Measurements from ENCODE around the gene DHRS13.

Gene DHRS13

GRCh38 chr17:28929787-28930186 lies 26.9 kb upstream of the DHRS13 start:
- Histone ChIP-seq H3K9me2 (replicated peaks; ENCODE audit: insufficient read depth, low read length) (no peaks in the 10 kb centered on the region), H3K9ac (ENCODE audit: low read length) (no peak overlapping the region), H3K4me3 (ENCODE audit: low read length) (no peak overlapping the region), H3K36me3 (replicated peaks; ENCODE audit: insufficient read depth, low read length) (no peaks in the 10 kb centered on the region), H4K20me1 (ENCODE audit: insufficient read depth, low read length) (peaks cover 14% of the 10 kb centered on the region), H3K79me2 (ENCODE audit: low read length) (peaks cover 98% of the 10 kb centered on the region), H3F3A (ENCODE audit: insufficient read depth, low read length) (peaks cover 15% of the 10 kb centered on the region), H2AFZ (ENCODE audit: low read length) (no peak overlapping the region), H3K4me2 (ENCODE audit: low read depth, low read length) (no peak overlapping the region), H3K4me1 (ENCODE audit: low read length) (peaks cover 26% of the 10 kb centered on the region), H3K27ac (ENCODE audit: low read length) (no peak overlapping the region), H3K9me3 (replicated peaks; ENCODE audit: insufficient read depth, low read length) (no peaks in the 10 kb centered on the region), H3K27me3 (replicated peaks; ENCODE audit: insufficient read depth, low read length) (no peaks in the 10 kb centered on the region)
- no peak for TF ChIP-seq EZH2 (optimal IDR thresholded peaks at IDR 0.05; ENCODE audit: low read depth, low read length)
- DNase-seq: no peak

GRCh38 chr17:28928061-28928460 lies 25.2 kb upstream of the DHRS13 start:
- TF ChIP-seq EZH2phosphoT487 (IDR thresholded peaks at IDR 0.05; ENCODE audit: low read length): no peak
- no peak for TF ChIP-seq CTCF (IDR thresholded peaks at IDR 0.05; ENCODE audit: low read length)
- TF ChIP-seq EZH2 (optimal IDR thresholded peaks at IDR 0.05; ENCODE audit: low read depth, low read length): no peak
- Histone ChIP-seq H3K4me3 (ENCODE audit: low read length) (no peak overlapping the region), H3K9me3 (replicated peaks; ENCODE audit: insufficient read depth, low read length) (no peaks in the 10 kb centered on the region), H3K9ac (ENCODE audit: low read length) (no peak overlapping the region), H3K27me3 (replicated peaks; ENCODE audit: insufficient read depth, low read length) (no peaks in the 10 kb centered on the region), H4K20me1 (ENCODE audit: insufficient read depth, low read length) (peaks cover 18% of the 10 kb centered on the region), H3K4me1 (ENCODE audit: low read length) (peaks cover 26% of the 10 kb centered on the region), H3F3A (ENCODE audit: insufficient read depth, low read length) (peaks cover 15% of the 10 kb centered on the region), H3K4me2 (ENCODE audit: low read depth, low read length) (no peak overlapping the region), H3K27ac (ENCODE audit: low read length) (no peak overlapping the region), H2AFZ (ENCODE audit: low read length) (no peak overlapping the region), H3K9me2 (replicated peaks; ENCODE audit: insufficient read depth, low read length) (no peaks in the 10 kb centered on the region), H3K36me3 (replicated peaks; ENCODE audit: insufficient read depth, low read length) (no peaks in the 10 kb centered on the region; the same call in 1 of the 2 replicates), H3K79me2 (ENCODE audit: low read length) (peaks cover 95% of the 10 kb centered on the region)
- DNase-seq: no peak

- Histone ChIP-seq H3K9ac (ENCODE audit: low read length) (peak overlapping the region; percentile 9; the same call in 1 of the 2 replicates), H3K27me3 (replicated peaks; ENCODE audit: insufficient read depth, low read length) (no peaks in the 10 kb centered on the region), H3K27ac (ENCODE audit: low read length) (peak overlapping the region; percentile 60; the same call in 1 of the 2 replicates), H3K4me1 (ENCODE audit: low read length) (peaks cover 26% of the 10 kb centered on the region), H3K9me2 (replicated peaks; ENCODE audit: insufficient read depth, low read length) (no peaks in the 10 kb centered on the region), H3K36me3 (replicated peaks; ENCODE audit: insufficient read depth, low read length) (peaks cover 5% of the 10 kb centered on the region), H3F3A (ENCODE audit: insufficient read depth, low read length) (peaks cover 15% of the 10 kb centered on the region), H3K9me3 (replicated peaks; ENCODE audit: insufficient read depth, low read length) (no peaks in the 10 kb centered on the region), H3K4me3 (ENCODE audit: low read length) (no peak overlapping the region), H3K4me2 (ENCODE audit: low read depth, low read length) (peak overlapping the region; percentile 44), H4K20me1 (ENCODE audit: insufficient read depth, low read length) (peaks cover 18% of the 10 kb centered on the region), H3K79me2 (ENCODE audit: low read length) (peaks cover 95% of the 10 kb centered on the region), H2AFZ (ENCODE audit: low read length) (no peak overlapping the region)
- no peak for DNase-seq
- TF ChIP-seq EZH2 (optimal IDR thresholded peaks at IDR 0.05; ENCODE audit: low read depth, low read length): no peak
- no peak for TF ChIP-seq CTCF (IDR thresholded peaks at IDR 0.05; ENCODE audit: low read length)
- no peak for TF ChIP-seq EZH2phosphoT487 (IDR thresholded peaks at IDR 0.05; ENCODE audit: low read length)
These were observed 23.9 kb upstream of the DHRS13 start for GRCh38 chr17:28926786-28927185.

GRCh38 chr17:28926366-28926765 lies 23.5 kb upstream of the DHRS13 start:
- peaks cover 15% of the 10 kb centered on the region for H3F3A ChIP-seq (ENCODE audit: insufficient read depth, low read length)
- DNase-seq: no peak
- H3K4me2 ChIP-seq (ENCODE audit: low read depth, low read length): peak overlapping the region; percentile 44
- no peaks in the 10 kb centered on the region for H3K9me3 ChIP-seq (replicated peaks; ENCODE audit: insufficient read depth, low read length)
- no peak for TF ChIP-seq EZH2 (optimal IDR thresholded peaks at IDR 0.05; ENCODE audit: low read depth, low read length)
- no peak for TF ChIP-seq EZH2phosphoT487 (IDR thresholded peaks at IDR 0.05; ENCODE audit: low read length)
- peaks cover 18% of the 10 kb centered on the region for H4K20me1 ChIP-seq (ENCODE audit: insufficient read depth, low read length)
- peaks cover 95% of the 10 kb centered on the region for H3K79me2 ChIP-seq (ENCODE audit: low read length)
- no peaks in the 10 kb centered on the region for H3K9me2 ChIP-seq (replicated peaks; ENCODE audit: insufficient read depth, low read length)
- no peaks in the 10 kb centered on the region for H3K27me3 ChIP-seq (replicated peaks; ENCODE audit: insufficient read depth, low read length)
- H3K4me1 ChIP-seq (ENCODE audit: low read length): peaks cover 26% of the 10 kb centered on the region
- peaks cover 8% of the 10 kb centered on the region for H3K36me3 ChIP-seq (replicated peaks; ENCODE audit: insufficient read depth, low read length)
- no peak overlapping the region for H3K4me3 ChIP-seq (ENCODE audit: low read length)
- H3K9ac ChIP-seq (ENCODE audit: low read length): peak overlapping the region; percentile 9; the same call in 1 of the 2 replicates
- H3K27ac ChIP-seq (ENCODE audit: low read length): peak overlapping the region; percentile 60
- no peak overlapping the region for H2AFZ ChIP-seq (ENCODE audit: low read length)

Data from MM.1S (cell line).